WTC11 (cell line): ENCODE data around the gene SHROOM3. TPM values are rescaled to one million over a fixed set of nuclear protein-coding genes. Genes with fewer than 3 reads are reported as not detected.

Source experiments
- ATAC-seq: fragments of 200-7000 bp; cut with Tn5 transposase; 2 replicates; pipeline ENCODE4 v1.10.0; 2021; ENCODE audit warnings: mild to moderate bottlenecking, moderate library complexity
- CTCF ChIA-PET: fragments of 300-600 bp; sonication (Branson Sonifier 250); formaldehyde crosslinking; loops from one replicate; lab custom pipeline; 2021; ENCODE audit warnings: antibody characterized with exemption; lab: Charles Lee
- POLR2A ChIA-PET: fragments of 350-600 bp; sonication (Branson Sonifier 250); formaldehyde crosslinking; loops from one replicate; lab custom pipeline; 2021; ENCODE audit warnings: antibody characterized with exemption; lab: Charles Lee
- DNase-seq: peaks from one replicate; pipeline ENCODE4 v3.0.0; 2021; ENCODE audit warnings: low spot score
- H3K27ac Mint-ChIP-seq: 2 replicates; pipeline ENCODE4 v1.8.0; 2021; ENCODE audit warnings: mixed read lengths
- H3K27me3 Mint-ChIP-seq: 2 replicates; pipeline ENCODE4 v1.8.0; 2021; ENCODE audit warnings: low read depth, mild to moderate bottlenecking, moderate library complexity, mixed read lengths
- H3K36me3 Mint-ChIP-seq: 2 replicates; pipeline ENCODE4 v1.8.0; 2021; ENCODE audit warnings: mixed read lengths
- H3K4me1 Mint-ChIP-seq: 2 replicates; pipeline ENCODE4 v1.8.0; 2022; ENCODE audit warnings: mixed read lengths
- H3K4me3 Mint-ChIP-seq: 2 replicates; pipeline ENCODE4 v1.8.0; 2021; ENCODE audit warnings: mild to moderate bottlenecking, moderate library complexity, mixed read lengths
- H3K9me3 Mint-ChIP-seq: 2 replicates; pipeline ENCODE4 v1.8.0; 2021; ENCODE audit warnings: mixed read lengths
- AFF4 ChIP-seq: sonication (generic); formaldehyde crosslinking; IDR thresholded peaks from 2 replicates; pipeline ENCODE4 v1.8.1; 2023; ENCODE audit warnings: mild to moderate bottlenecking, missing genetic modification reagents, borderline replicate concordance
- CREB1 ChIP-seq: sonication (generic); formaldehyde crosslinking; IDR thresholded peaks from 2 replicates; pipeline ENCODE4 v1.8.0; 2023; ENCODE audit warnings: mild to moderate bottlenecking, missing genetic modification reagents
- CTCF ChIP-seq: fragments of 200-600 bp; IDR thresholded peaks from 2 replicates; pipeline ENCODE4 v1.8.0; 2022; ENCODE audit warnings: antibody characterized with exemption
- E2F1 ChIP-seq: sonication (generic); formaldehyde crosslinking; IDR thresholded peaks from 2 replicates; pipeline ENCODE4 v1.8.0; 2022; ENCODE audit warnings: mild to moderate bottlenecking, missing genetic modification reagents
- FOXK1 ChIP-seq: sonication (generic); formaldehyde crosslinking; IDR thresholded peaks from 2 replicates; pipeline ENCODE4 v1.8.0; 2022; ENCODE audit warnings: mild to moderate bottlenecking, moderate library complexity, missing genetic modification reagents
- JAZF1 ChIP-seq: fragments of 250-450 bp; sonication (Bioruptor Pico); IDR thresholded peaks from 2 replicates; pipeline ENCODE4 v1.9.0; 2021; ENCODE audit warnings: moderate library complexity, mild to moderate bottlenecking, inconsistent platforms
- JUN ChIP-seq: sonication (generic); formaldehyde crosslinking; IDR thresholded peaks from 2 replicates; pipeline ENCODE4 v1.8.0; 2023; ENCODE audit warnings: mild to moderate bottlenecking, missing genetic modification reagents
- NR1H2 ChIP-seq: sonication (generic); formaldehyde crosslinking; IDR thresholded peaks from 2 replicates; pipeline ENCODE4 v1.9.0; 2021; ENCODE audit warnings: mild to moderate bottlenecking, moderate library complexity, missing genetic modification reagents
- NR3C1 ChIP-seq: sonication (generic); formaldehyde crosslinking; conservative IDR thresholded peaks from 2 replicates; pipeline ENCODE4 v1.8.1; 2023; ENCODE audit warnings: low read depth, mild to moderate bottlenecking, missing genetic modification reagents
- OVOL2 ChIP-seq: fragments of 250-450 bp; sonication (Bioruptor Pico); IDR thresholded peaks from 2 replicates; pipeline ENCODE4 v1.9.0; 2021; ENCODE audit warnings: mild to moderate bottlenecking, borderline replicate concordance
- PREB ChIP-seq: sonication (generic); formaldehyde crosslinking; IDR thresholded peaks from 2 replicates; pipeline ENCODE4 v1.8.1; 2022; ENCODE audit warnings: mild to moderate bottlenecking, missing genetic modification reagents, moderate library complexity, borderline replicate concordance
- RELA ChIP-seq: sonication (generic); formaldehyde crosslinking; IDR thresholded peaks from 2 replicates; pipeline ENCODE4 v1.8.1; 2022; ENCODE audit warnings: missing genetic modification reagents, mild to moderate bottlenecking, borderline replicate concordance
- RORB ChIP-seq: fragments of 250-450 bp; sonication (Bioruptor Pico); IDR thresholded peaks from 2 replicates; pipeline ENCODE4 v1.9.0; 2021; ENCODE audit warnings: mild to moderate bottlenecking
- STAT6 ChIP-seq: sonication (generic); formaldehyde crosslinking; conservative IDR thresholded peaks from 2 replicates; pipeline ENCODE4 v1.8.1; 2023; ENCODE audit warnings: mild to moderate bottlenecking, low read depth, missing genetic modification reagents, moderate library complexity
- TP53 ChIP-seq: sonication (generic); formaldehyde crosslinking; IDR thresholded peaks from 2 replicates; pipeline ENCODE4 v1.8.1; 2023; ENCODE audit warnings: mild to moderate bottlenecking, missing genetic modification reagents
- ZNF219 ChIP-seq: sonication (generic); formaldehyde crosslinking; IDR thresholded peaks from 2 replicates; pipeline ENCODE4 v1.8.0; 2023; ENCODE audit warnings: missing genetic modification reagents, mild to moderate bottlenecking, borderline replicate concordance
- total RNA-seq: library from RNA; stranded (reverse); gene quantifications from 3 replicates; pipeline ENCODE4 v1.2.3, GENCODE V29; 2021
- TF ChIP-seq, protein P1 (sequence below): fragments of 250-450 bp; sonication (Bioruptor Pico); IDR thresholded peaks from 2 replicates; pipeline ENCODE4 v1.9.0; 2021; ENCODE audit warnings: mild to moderate bottlenecking
- TF ChIP-seq, protein P2 (sequence below): sonication (generic); formaldehyde crosslinking; IDR thresholded peaks from 2 replicates; pipeline ENCODE4 v1.8.1; 2022; ENCODE audit warnings: missing genetic modification reagents, borderline replicate concordance
- TF ChIP-seq, protein P3 (sequence below): fragments of 250-450 bp; sonication (Bioruptor Pico); IDR thresholded peaks from 2 replicates; pipeline ENCODE4 v2.1.2; 2022; ENCODE audit warnings: mild to moderate bottlenecking, moderate library complexity

SHROOM3 gene
- total RNA-seq, 1 experiment from 2014 or later, result 71.9 TPM

GRCh38 chr4:76637712-76638361 lies 202.8 kb downstream of the SHROOM3 start:
- no peaks in the 10 kb centered on the region for H3K9me3 Mint-ChIP-seq
- peaks cover 2% of the 10 kb centered on the region; the same call in 1 of the 2 replicates for H3K27me3 Mint-ChIP-seq
- H3K4me1 Mint-ChIP-seq, result peaks cover 50% of the 10 kb centered on the region
- H3K4me3 Mint-ChIP-seq, result no peak overlapping the region
- no peak for TF ChIP-seq AFF4 (CRISPR knock-in tag)
- TF ChIP-seq RELA (CRISPR knock-in tag), result no peak
- no peak for TF ChIP-seq E2F1 (CRISPR knock-in tag)
- no peak for TF ChIP-seq NR1H2
- TF ChIP-seq, protein P1, sequence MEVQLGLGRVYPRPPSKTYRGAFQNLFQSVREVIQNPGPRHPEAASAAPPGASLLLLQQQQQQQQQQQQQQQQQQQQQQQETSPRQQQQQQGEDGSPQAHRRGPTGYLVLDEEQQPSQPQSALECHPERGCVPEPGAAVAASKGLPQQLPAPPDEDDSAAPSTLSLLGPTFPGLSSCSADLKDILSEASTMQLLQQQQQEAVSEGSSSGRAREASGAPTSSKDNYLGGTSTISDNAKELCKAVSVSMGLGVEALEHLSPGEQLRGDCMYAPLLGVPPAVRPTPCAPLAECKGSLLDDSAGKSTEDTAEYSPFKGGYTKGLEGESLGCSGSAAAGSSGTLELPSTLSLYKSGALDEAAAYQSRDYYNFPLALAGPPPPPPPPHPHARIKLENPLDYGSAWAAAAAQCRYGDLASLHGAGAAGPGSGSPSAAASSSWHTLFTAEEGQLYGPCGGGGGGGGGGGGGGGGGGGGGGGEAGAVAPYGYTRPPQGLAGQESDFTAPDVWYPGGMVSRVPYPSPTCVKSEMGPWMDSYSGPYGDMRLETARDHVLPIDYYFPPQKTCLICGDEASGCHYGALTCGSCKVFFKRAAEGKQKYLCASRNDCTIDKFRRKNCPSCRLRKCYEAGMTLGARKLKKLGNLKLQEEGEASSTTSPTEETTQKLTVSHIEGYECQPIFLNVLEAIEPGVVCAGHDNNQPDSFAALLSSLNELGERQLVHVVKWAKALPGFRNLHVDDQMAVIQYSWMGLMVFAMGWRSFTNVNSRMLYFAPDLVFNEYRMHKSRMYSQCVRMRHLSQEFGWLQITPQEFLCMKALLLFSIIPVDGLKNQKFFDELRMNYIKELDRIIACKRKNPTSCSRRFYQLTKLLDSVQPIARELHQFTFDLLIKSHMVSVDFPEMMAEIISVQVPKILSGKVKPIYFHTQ, result no peak
- no peak for TF ChIP-seq PREB (CRISPR knock-in tag)
- no peak for TF ChIP-seq NR3C1 (CRISPR knock-in tag)
- TF ChIP-seq, protein P2, sequence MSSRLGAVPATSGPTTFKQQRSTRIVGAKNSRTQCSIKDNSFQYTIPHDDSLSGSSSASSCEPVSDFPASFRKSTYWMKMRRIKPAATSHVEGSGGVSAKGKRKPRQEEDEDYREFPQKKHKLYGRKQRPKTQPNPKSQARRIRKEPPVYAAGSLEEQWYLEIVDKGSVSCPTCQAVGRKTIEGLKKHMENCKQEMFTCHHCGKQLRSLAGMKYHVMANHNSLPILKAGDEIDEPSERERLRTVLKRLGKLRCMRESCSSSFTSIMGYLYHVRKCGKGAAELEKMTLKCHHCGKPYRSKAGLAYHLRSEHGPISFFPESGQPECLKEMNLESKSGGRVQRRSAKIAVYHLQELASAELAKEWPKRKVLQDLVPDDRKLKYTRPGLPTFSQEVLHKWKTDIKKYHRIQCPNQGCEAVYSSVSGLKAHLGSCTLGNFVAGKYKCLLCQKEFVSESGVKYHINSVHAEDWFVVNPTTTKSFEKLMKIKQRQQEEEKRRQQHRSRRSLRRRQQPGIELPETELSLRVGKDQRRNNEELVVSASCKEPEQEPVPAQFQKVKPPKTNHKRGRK (CRISPR knock-in tag), result no peak
- TF ChIP-seq ZNF219 (CRISPR knock-in tag), result no peak
- no peak for TF ChIP-seq STAT6 (CRISPR knock-in tag)
- TF ChIP-seq, protein P3, sequence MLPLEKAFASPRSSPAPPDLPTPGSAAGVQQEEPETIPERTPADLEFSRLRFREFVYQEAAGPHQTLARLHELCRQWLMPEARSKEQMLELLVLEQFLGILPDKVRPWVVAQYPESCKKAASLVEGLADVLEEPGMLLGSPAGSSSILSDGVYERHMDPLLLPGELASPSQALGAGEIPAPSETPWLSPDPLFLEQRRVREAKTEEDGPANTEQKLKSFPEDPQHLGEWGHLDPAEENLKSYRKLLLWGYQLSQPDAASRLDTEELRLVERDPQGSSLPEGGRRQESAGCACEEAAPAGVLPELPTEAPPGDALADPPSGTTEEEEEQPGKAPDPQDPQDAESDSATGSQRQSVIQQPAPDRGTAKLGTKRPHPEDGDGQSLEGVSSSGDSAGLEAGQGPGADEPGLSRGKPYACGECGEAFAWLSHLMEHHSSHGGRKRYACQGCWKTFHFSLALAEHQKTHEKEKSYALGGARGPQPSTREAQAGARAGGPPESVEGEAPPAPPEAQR (CRISPR knock-in tag), result no peak
- no peak for TF ChIP-seq FOXK1
- TF ChIP-seq RORB (CRISPR knock-in tag), result no peak
- no peak for TF ChIP-seq OVOL2 (CRISPR knock-in tag)
- no peak for TF ChIP-seq TP53 (CRISPR knock-in tag)
- TF ChIP-seq CREB1 (CRISPR knock-in tag), result no peak
- no peak for TF ChIP-seq JAZF1
- no peak for TF ChIP-seq JUN (CRISPR knock-in tag)
- TF ChIP-seq CTCF, result no peak
- no peak overlapping the region for H3K27ac Mint-ChIP-seq
- ATAC-seq, result no peak
- DNase-seq, result no peak
- CTCF ChIA-PET, result interaction anchor here (1.9 kb wide), 1 partner anchor 11 kb away, joined by 7 read pairs; no protein-coding TSS in a partner anchor
- H3K36me3 Mint-ChIP-seq, result 0 out of 2 replicates have a peak, but pooled peaks cover 3% of the 10 kb centered on the region
- POLR2A ChIA-PET, result no interaction called here
